ENCODE measurements around the gene LRRC57.
"Not testable (repeated sequence)": the region's sequence is repeated elsewhere in the genome, so short reads cannot be mapped to it uniquely, and the experiment has no call there.

Gene LRRC57

GRCh38 chr15:42548249-42549031 is at the start of gene LRRC57, which contains the start of gene HAUS2:
TSS of gene LRRC57 (minus strand) at chr15:42548793. CDS start at chr15:42548434, 359 bp downstream.
TSS of gene HAUS2 (plus strand) at chr15:42548838. CDS start at chr15:42548873, 35 bp downstream.
- peak; percentile 33 for DNase-seq

- no peak for DNase-seq
Measured at GRCh38 chr15:42595626-42596240, 47.1 kb upstream of the LRRC57 start.

GRCh38 chr15:42594095-42594494 is 45.5 kb upstream of the LRRC57 start:
- DNase-seq: no peak

- no peak for DNase-seq
Measured at GRCh38 chr15:42593143-42593542, 44.5 kb upstream of the LRRC57 start.

DNA sequence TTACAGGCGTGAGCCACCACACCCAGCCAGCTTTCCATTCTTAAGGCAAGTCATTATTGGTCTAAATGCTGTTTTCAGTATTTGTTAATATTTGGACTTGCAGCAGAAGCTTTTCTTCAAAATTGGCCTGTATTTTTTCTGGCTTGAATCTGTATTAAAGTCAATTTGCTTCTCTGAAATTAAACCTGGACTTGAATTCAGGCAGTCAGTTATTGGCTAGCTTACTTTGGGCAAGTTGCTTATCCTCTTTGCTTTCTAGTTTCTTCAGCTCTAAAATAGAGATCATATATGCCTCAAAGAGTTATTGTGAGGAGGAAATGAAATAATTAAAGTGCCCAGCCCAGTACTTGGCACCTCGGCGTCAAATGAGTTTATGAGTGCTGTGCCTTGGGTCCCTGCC is 44.1 kb upstream of the LRRC57 start:
- no peak for DNase-seq

GRCh38 chr15:42591238-42591934 is 42.8 kb upstream of the LRRC57 start:
- no peak for DNase-seq

- no peak for DNase-seq
Measured at GRCh38 chr15:42590619-42591237, 42.1 kb upstream of the LRRC57 start.

- DNase-seq: no peak
Measured at GRCh38 chr15:42584031-42584765, 35.6 kb upstream of the LRRC57 start.

GRCh38 chr15:42582569-42583375 is 34.2 kb upstream of the LRRC57 start:
- DNase-seq: no peak

GRCh38 chr15:42581272-42581730 is 32.7 kb upstream of the LRRC57 start:
- no peak for DNase-seq

DNA sequence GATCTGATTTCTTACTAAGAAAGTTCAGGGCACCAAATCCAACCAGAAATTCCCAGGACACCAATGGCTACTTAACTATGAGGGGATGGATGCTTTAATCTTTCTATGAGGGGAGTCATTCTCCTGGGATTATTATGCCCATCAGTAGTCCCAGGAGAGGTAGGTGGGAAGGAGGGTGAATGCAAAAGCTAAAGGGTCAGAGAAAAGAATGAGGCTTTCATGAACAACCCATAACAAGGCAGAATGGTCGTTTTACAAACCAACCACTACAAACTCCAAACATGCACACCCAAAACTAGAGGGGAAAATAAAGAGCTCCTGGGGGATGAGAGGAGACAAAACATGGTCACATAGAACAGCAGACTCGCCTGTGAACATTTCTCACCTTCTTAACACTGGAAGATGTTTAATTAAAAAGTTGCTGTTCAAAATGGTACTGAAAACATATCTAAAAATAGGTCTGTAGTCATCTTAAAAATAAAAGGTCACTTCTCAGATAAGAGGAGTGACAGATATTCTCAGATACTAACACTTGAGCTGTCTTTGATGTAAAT is 30.5 kb upstream of the LRRC57 start:
- DNase-seq: no peak

DNA sequence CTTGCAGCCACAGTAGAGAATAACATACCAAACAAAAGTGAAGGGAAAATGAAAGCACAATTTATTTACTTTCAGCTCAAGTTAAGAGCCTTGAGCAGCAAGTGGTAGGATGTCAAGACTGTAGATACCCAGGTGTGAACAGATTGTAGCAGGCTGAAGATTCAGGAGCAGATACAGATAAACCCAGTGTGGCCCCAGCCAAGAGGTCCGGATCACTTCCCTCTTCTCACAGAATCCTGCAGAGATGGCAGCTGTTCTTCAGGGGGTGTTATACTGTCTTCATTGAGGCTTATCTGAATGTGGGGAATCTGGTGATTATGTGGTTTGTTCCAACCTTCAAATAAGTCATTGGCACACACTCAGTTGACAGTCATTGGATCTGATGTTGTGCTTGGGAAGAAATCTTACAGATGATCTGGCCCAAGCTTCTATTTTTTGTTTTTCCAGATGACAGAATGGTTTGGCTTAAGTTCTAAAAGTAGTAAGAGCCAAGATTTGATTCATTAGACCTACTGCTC is 29.0 kb upstream of the LRRC57 start:
- no peak for DNase-seq

DNA sequence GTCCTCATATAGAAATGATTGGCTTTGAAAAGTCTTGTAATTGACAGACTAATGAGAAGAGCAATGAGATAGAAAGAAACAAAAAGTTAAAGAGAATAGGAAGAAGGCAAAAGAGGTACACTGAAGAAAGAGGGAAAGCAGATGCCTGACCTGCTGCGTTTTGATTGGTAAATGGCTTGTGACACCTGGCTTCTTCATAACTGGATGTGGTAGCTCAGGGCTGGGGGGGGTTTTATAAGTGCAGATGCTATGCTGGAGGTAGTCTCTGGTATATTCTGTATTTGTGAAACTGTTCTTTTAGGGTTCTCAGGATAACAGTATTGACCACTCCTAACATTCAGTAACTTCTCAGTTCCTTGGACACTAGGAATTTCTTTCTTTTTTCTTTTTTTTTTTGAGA is 28.2 kb upstream of the LRRC57 start:
- DNase-seq: no peak

DNA sequence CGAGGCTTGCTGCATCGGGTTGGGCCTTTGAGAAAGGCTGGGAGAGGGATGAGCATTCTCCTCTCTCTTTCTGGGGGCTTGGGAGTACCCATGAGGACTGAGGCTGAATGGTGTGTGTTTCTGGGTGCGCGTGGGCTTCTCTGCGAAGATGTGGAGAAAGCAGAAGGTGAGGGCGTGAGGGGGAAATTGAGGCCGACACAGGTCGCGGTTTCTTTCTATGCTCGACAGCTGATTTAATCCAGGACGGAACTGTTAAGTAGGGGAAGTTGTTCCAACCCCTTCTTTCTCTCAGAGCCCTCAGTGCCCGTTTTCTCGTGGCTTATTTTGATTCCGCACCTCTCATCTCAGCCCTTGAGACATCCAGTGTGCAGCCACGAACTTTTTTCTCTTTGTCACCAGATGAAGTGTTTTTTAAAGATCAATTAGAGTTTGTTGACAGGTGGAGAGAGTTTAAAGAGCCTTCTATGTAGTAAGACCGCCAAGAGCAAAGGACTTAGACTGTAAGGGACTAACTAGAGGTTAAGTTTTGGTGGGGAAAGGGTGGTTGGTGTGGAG is 27.5 kb upstream of the LRRC57 start:
- DNase-seq: no peak

DNA sequence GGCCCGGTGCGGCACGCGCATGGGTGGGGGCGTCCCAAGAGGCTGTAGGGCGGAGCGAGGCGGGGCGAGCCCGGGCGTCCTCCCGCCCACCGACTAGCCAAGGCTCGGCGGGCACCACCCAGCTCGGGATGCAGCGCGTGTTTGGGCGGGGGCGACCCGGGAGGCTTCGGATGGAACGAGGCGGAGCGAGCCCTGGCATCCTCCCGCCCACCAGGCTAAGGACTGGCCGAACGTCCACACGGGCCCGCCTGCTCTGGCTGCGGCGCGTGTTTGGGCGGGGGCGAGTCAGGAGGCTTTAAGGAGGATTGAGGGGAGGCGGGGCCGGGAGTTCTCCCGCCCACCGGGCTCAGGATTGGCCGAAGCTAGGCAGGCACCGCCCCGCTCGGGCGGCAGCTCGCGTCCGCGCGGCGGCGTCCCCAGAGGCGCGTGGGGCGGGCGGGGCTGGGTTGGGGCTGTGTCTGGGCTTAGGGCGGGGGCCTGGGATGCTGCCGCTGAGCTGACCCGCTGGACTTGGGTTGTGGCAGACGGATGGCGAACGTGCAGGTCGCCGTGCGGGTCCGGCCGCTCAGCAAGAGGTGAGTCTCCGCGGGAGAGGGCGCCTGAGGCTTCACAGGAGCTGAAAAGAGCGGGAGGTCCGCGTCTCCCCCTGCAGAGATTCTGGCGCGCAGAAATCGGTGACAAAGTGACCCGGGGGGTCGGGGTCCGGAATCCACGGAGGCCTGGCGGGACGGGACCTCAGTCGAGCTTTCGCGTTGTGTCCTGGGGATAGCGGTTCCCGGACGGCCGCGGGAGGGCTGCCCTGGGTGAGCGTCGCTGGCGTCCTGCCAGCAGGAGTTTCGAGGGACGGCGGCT is 26.8 kb upstream of the LRRC57 start, which contains the start of gene STARD9:
Gene STARD9, plus strand, starts transcription at position 419 of the 852 bp plus-strand sequence. Its CDS starts 110 bp downstream, at position 529.
- DNase-seq: peak; percentile 91

GRCh38 chr15:42558739-42559138 is 10.1 kb upstream of the LRRC57 start:
- no peak for DNase-seq

- not testable (repeated sequence) for DNase-seq
Measured at GRCh38 chr15:42556550-42557207, 8.1 kb upstream of the LRRC57 start.

DNA sequence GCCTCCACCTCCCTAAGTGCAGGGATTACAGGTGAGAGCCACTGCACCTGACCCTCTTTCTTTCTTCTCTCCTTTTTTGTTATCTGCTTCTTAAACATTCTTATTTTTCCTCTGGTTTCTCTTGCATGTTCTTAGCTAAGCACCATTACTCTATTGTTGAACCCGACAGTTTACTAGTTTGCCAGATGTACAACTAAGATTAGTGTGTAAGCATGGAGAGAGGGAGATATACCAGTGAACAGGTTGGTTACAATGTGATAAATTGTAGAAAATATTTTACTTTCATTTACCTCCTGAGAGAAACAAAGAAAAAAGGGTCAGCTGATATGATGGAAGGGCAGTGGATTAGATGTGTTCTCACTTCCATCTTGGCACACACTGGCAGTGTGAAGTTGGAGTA is 5.0 kb upstream of the LRRC57 start:
- no peak for DNase-seq
